GM10847 (cell line): ENCODE measurements around the gene UBA3.

ENCODE experiments used
- POLR2A ChIP-seq: IDR thresholded peaks from 2 replicates; pipeline ENCODE4 v1.6.1; 2011; ENCODE audit not compliant: insufficient read length; ENCODE audit errors: extremely low read depth

UBA3 gene

GRCh38 chr3:69110941-69111546 is 30.9 kb upstream of the UBA3 start:
- TF ChIP-seq POLR2A, result no peak

DNA sequence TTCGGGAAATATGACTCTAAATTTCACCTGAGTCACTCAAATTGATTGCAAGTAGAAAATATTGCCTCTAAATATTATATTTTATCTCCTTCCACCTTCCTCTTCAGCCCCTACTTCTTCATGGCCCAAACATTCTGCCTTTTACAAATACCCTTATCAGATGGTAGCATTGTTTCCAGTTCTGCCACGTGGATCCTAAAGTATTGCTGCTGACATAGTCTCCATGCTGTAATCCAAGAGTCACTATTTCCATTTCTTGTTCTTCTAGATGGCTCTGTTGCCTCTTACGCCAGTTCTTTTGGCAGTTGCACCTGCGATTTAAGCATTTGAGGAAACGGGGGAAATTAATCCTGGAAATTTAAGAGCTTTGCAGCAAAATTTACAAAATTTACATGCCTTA is 28.6 kb upstream of the UBA3 start:
- no peak for TF ChIP-seq POLR2A

GRCh38 chr3:69107841-69108240 is 27.7 kb upstream of the UBA3 start:
- no peak for TF ChIP-seq POLR2A

DNA sequence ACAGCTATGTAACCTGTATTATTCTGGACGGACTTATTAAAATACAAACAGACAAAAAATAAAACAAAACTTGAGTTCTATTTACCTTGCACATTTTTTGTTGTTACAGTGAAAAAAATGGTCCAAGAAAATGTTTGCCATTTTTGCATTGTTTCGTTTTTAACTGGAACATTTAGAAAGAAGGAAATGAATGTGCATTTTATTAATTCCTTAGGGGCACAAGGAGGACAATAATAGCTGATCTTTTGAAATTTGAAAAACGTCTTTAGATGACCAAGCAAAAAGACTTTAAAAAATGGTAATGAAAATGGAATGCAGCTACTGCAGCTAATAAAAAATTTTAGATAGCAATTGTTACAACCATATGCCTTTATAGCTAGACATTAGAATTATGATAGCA is 25.2 kb upstream of the UBA3 start:
- no peak for TF ChIP-seq POLR2A

DNA sequence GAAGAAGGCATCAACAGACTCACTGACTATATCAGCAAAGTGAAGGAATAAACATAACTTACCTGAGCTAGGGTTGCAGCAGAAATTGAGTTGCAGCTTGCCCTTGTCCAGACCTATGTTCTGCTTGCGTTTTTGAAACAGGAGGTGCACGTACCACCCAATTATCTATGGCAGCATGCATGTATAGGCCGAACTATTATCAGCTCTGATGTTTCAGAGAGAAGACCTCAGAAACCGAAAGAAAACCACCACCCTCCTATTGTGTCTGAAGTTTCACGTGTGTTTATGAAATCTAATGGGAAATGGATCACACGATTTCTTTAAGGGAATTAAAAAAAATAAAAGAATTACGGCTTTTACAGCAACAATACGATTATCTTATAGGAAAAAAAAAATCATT is 24.4 kb upstream of the UBA3 start:
- no peak for TF ChIP-seq POLR2A

- no peak for TF ChIP-seq POLR2A
These were observed 23.0 kb upstream of the UBA3 start for GRCh38 chr3:69103123-69103522.

GRCh38 chr3:69102384-69102783 is 22.2 kb upstream of the UBA3 start:
- TF ChIP-seq POLR2A, result no peak

GRCh38 chr3:69099576-69099975 is 19.4 kb upstream of the UBA3 start:
- no peak for TF ChIP-seq POLR2A

DNA sequence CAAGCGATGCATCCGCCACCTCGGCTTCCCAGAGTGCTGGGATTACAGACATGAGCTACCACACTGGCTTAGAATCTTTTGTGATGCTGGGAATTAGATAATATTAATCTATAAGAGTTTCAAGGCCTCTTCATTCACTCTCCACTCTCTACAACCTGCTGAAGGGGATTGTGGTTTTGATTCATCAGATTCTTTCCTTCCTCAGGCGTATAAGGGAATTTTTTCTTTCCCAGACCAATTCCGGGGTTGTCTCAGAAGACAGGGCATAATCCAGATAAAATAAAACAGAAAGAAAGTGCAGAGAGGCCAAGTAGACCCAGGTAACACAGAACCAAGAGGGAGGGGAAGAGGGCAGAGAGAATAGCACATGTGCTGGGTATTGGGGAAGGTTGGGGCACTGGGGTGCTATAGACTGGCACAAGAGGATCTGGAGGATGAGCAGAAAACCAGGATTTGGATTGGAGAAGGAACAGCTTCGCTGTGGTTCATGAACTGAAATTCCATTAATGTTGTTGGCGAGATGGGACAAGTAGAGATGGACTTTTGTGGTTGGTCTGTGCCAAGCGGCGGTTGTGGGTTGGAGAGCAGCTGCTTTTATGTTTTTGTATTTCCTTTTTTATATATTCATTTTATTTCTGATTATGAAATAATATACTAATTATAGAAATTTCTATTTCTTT is 17.4 kb upstream of the UBA3 start:
- TF ChIP-seq POLR2A, result no peak

DNA sequence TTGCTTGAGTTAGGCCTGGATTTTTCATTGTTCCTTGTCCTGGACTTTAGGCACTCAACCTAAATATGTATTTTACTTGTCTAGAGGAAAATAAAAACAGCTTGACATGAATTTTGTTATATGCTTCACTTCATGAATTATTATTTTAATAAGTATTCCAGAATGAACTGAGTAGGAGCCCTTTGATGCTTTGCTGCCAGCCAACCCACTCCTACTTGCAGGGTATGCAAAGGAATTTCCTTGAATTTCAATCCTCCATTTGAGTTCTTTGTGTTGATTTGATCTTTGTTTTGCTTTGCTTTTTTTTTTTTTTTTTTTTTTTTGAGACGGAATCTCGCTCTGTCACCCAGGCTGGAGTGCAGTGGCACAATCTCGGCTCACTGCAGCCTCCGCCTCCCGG is 16.1 kb upstream of the UBA3 start:
- no peak for TF ChIP-seq POLR2A

DNA sequence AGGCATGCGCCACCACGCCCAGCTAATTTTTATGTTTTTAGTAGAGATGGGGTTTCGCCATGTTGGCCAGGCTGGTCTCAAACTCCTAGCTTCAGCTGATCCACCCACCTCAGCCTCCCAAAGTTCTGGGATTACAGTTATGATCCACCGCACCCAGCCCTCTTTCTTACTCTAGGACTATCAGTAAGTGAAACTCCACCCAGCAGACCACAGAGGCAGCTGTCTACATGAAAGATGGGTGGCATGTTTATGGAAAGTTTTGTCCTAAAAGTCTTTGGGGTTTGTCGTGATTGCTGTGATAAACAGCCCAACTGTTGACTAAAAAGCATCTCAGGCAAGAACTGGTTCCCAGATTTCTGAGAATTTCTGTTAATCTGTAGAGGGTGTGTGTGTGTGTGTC is 15.5 kb upstream of the UBA3 start:
- TF ChIP-seq POLR2A, result no peak

- TF ChIP-seq POLR2A, result no peak
These were observed 14.5 kb upstream of the UBA3 start for GRCh38 chr3:69094467-69095205.

DNA sequence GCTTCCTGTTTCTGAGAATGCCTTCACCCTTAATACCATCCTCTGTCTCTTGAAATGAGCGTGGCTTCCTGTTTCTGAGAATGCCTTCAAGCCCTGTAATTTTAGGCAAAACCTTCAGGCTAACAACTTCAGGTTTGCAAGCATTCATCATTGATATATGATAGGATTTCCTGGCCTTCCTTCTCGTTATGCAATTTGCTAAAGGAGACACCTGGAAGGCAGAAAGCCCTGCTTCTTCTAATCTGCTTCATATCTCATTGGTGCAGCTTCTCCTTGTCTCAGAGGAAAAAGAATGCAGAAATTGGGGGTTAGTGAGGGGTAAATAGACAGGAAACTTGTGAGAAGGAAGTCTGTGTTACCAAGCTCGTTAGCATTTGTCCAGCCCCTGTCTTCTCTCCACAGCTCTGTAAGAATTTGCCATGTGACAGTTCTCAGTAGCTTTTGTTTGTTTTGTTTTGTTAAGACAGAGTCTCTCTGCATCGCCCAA is 11.9 kb upstream of the UBA3 start:
- TF ChIP-seq POLR2A, result no peak

- no peak for TF ChIP-seq POLR2A
These were observed 11.3 kb upstream of the UBA3 start for GRCh38 chr3:69091389-69092029.

GRCh38 chr3:69090021-69090420 is 9.9 kb upstream of the UBA3 start:
- TF ChIP-seq POLR2A, result no peak

GRCh38 chr3:69088063-69088462 is 7.9 kb upstream of the UBA3 start:
- TF ChIP-seq POLR2A, result no peak
